OCI-LY1 (cell line): Measurements from ENCODE around the gene UBR4.

ENCODE experiments used
- H2AFZ ChIP-seq: fragments of 200-600 bp; sonication (generic), shearing (Covaris generic); 2 replicates; pipeline ENCODE4 v1.6.0; 2014; ENCODE audit warnings: antibody characterized with exemption, mild to moderate bottlenecking, low read length
- H3F3A ChIP-seq: fragments of 200-600 bp; sonication (generic), shearing (Covaris generic); 2 replicates; pipeline ENCODE4 v1.6.0; 2014; ENCODE audit warnings: mild to moderate bottlenecking, antibody characterized with exemption, low read length, moderate library complexity; ENCODE audit not compliant: insufficient read depth
- H3K27ac ChIP-seq: fragments of 200-600 bp; sonication (generic); 2 replicates; pipeline ENCODE4 v1.5.1; 2014; ENCODE audit warnings: low read length, mixed run types, mild to moderate bottlenecking, low read depth; ENCODE audit not compliant: poor library complexity, severe bottlenecking
- H3K27me3 ChIP-seq: fragments of 200-600 bp; sonication (generic); 2 replicates; pipeline ENCODE4 v1.6.0; 2014; ENCODE audit warnings: antibody characterized with exemption, mild to moderate bottlenecking, low read length, moderate library complexity; ENCODE audit not compliant: insufficient read depth
- H3K36me3 ChIP-seq: fragments of 200-600 bp; sonication (generic); 2 replicates; pipeline ENCODE4 v1.6.1; 2014; ENCODE audit warnings: mild to moderate bottlenecking, antibody characterized with exemption, low read length, moderate library complexity, mixed read lengths; ENCODE audit not compliant: insufficient read depth
- H3K4me1 ChIP-seq: fragments of 200-600 bp; sonication (generic); 2 replicates; pipeline ENCODE4 v1.5.1; 2014; ENCODE audit warnings: mild to moderate bottlenecking, low read length, moderate library complexity; ENCODE audit not compliant: insufficient read depth, severe bottlenecking
- H3K4me2 ChIP-seq: fragments of 200-600 bp; sonication (generic), shearing (Covaris generic); 2 replicates; pipeline ENCODE4 v1.6.1; 2014; ENCODE audit warnings: low read length
- H3K4me3 ChIP-seq: fragments of 200-600 bp; sonication (generic); 2 replicates; pipeline ENCODE4 v1.5.1; 2014; ENCODE audit warnings: low read length, low read depth, mild to moderate bottlenecking, mixed read lengths; ENCODE audit not compliant: poor library complexity, severe bottlenecking
- H3K79me2 ChIP-seq: fragments of 200-600 bp; shearing (Covaris generic); 2 replicates; pipeline ENCODE4 v1.6.1; 2016; ENCODE audit warnings: mixed run types, low read length, mixed read lengths; ENCODE audit not compliant: insufficient read depth
- H3K9ac ChIP-seq: fragments of 200-600 bp; sonication (generic), shearing (Covaris generic); 2 replicates; pipeline ENCODE4 v1.6.1; 2014; ENCODE audit warnings: mild to moderate bottlenecking, low read length, mixed read lengths
- H3K9me2 ChIP-seq: fragments of 200-600 bp; sonication (generic), shearing (Covaris generic); 2 replicates; pipeline ENCODE4 v1.6.1; 2014; ENCODE audit warnings: low read depth, mild to moderate bottlenecking, low read length, mixed read lengths
- H3K9me3 ChIP-seq: fragments of 200-600 bp; shearing (Covaris generic); 2 replicates; pipeline ENCODE4 v1.6.1; 2014; ENCODE audit warnings: low read length, mixed read lengths
- H4K20me1 ChIP-seq: fragments of 200-600 bp; sonication (generic), shearing (Covaris generic); 2 replicates; pipeline ENCODE4 v1.6.0; 2016; ENCODE audit warnings: mild to moderate bottlenecking, low read length; ENCODE audit not compliant: insufficient read depth
- EZH2 ChIP-seq: fragments of 200-600 bp; sonication (generic), shearing (Covaris generic); IDR thresholded peaks from 2 replicates; pipeline ENCODE4 v1.8.0; 2017; ENCODE audit warnings: borderline replicate concordance, mixed run types, mild to moderate bottlenecking, antibody characterized with exemption, low read length, moderate library complexity, mixed read lengths
- TF ChIP-seq, protein P1 (sequence below): fragments of 200-600 bp; sonication (generic), shearing (Covaris generic); IDR thresholded peaks from 2 replicates; pipeline ENCODE4 v1.5.1; 2017; ENCODE audit warnings: mild to moderate bottlenecking, antibody characterized with exemption, low read length, moderate library complexity, mixed read lengths

Gene UBR4

DNA sequence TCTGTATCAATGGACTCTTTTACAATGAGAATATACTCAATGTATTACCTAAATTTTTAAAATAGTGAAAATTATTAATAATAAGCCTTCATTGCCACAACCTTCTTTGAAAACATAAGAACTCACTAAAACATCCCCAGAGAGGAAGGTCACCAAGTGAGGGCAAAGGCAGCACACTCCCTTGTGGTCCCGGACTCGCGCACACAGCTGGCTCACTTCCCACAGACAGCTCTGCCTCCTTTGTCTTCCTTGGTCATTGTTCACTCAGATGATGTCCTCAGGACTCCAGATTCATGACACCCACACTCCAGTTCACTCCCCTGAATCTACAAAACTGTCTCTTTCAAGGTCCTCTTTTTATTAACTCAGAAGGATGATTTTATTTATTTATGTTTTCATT is 19.2 kb upstream of the UBR4 start:
- no peak overlapping the region for H3K27ac ChIP-seq
- H3K79me2 ChIP-seq, result no peaks in the 10 kb centered on the region
- no peaks in the 10 kb centered on the region for H3K9me3 ChIP-seq
- no peaks in the 10 kb centered on the region for H3K9me2 ChIP-seq
- no peaks in the 10 kb centered on the region for H3F3A ChIP-seq
- H2AFZ ChIP-seq, result no peak overlapping the region
- no peak for TF ChIP-seq EZH2
- TF ChIP-seq, protein P1, sequence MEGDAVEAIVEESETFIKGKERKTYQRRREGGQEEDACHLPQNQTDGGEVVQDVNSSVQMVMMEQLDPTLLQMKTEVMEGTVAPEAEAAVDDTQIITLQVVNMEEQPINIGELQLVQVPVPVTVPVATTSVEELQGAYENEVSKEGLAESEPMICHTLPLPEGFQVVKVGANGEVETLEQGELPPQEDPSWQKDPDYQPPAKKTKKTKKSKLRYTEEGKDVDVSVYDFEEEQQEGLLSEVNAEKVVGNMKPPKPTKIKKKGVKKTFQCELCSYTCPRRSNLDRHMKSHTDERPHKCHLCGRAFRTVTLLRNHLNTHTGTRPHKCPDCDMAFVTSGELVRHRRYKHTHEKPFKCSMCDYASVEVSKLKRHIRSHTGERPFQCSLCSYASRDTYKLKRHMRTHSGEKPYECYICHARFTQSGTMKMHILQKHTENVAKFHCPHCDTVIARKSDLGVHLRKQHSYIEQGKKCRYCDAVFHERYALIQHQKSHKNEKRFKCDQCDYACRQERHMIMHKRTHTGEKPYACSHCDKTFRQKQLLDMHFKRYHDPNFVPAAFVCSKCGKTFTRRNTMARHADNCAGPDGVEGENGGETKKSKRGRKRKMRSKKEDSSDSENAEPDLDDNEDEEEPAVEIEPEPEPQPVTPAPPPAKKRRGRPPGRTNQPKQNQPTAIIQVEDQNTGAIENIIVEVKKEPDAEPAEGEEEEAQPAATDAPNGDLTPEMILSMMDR, result no peak
- no peaks in the 10 kb centered on the region for H4K20me1 ChIP-seq
- H3K27me3 ChIP-seq, result no peaks in the 10 kb centered on the region
- H3K9ac ChIP-seq, result no peak overlapping the region
- H3K4me1 ChIP-seq, result no peaks in the 10 kb centered on the region
- no peak overlapping the region for H3K4me2 ChIP-seq
- H3K4me3 ChIP-seq, result no peak overlapping the region
- peaks cover 93% of the 10 kb centered on the region for H3K36me3 ChIP-seq

DNA sequence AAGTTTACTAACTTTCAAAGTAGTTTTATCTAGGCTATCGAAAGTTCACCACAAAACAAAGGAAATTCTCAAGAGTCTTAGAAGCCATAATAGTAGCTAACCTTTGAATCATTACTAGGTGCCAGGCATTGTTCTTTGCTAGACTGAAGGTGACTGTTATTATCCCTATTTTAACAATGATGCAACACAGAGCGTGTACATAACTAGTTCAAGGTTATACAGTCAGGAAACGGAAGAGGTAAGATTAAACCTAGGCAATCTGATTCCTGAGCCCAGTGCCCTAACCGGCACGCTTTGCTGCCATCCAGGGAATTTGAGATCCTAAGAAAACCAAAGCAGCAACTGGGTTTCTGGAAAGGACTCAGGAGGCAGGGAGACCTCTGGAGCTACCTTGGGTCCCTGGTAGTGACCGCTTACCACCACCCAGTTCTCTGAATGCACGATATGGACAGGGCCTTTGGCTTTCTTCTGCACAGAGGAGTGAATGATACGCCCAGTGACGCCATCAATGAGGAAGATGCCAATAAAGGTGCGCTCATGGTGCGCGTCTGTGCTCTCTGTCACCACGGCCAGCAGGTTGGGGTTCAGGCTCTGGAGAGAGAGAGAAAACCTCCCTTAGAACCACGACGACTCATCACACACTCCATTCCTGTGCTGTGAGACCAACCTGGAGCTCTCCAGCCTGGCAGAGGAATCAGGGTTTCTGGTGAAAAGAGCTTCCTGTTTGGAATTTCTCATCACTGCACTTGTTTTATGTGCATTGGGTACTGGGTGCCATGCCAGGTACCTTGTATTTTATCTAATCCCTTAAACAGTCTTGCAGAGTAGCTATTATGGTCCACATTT is 13.1 kb upstream of the UBR4 start:
- no peaks in the 10 kb centered on the region for H4K20me1 ChIP-seq
- H3K27ac ChIP-seq, result no peak overlapping the region
- no peak overlapping the region for H2AFZ ChIP-seq
- H3F3A ChIP-seq, result no peaks in the 10 kb centered on the region
- no peaks in the 10 kb centered on the region for H3K79me2 ChIP-seq
- TF ChIP-seq EZH2, result no peak
- no peaks in the 10 kb centered on the region for H3K4me1 ChIP-seq
- H3K36me3 ChIP-seq, result peaks cover 92% of the 10 kb centered on the region
- no peak overlapping the region for H3K4me2 ChIP-seq
- H3K9me3 ChIP-seq, result no peaks in the 10 kb centered on the region
- no peak overlapping the region for H3K9ac ChIP-seq
- no peak overlapping the region for H3K4me3 ChIP-seq
- H3K27me3 ChIP-seq, result no peaks in the 10 kb centered on the region
- H3K9me2 ChIP-seq, result no peaks in the 10 kb centered on the region

DNA sequence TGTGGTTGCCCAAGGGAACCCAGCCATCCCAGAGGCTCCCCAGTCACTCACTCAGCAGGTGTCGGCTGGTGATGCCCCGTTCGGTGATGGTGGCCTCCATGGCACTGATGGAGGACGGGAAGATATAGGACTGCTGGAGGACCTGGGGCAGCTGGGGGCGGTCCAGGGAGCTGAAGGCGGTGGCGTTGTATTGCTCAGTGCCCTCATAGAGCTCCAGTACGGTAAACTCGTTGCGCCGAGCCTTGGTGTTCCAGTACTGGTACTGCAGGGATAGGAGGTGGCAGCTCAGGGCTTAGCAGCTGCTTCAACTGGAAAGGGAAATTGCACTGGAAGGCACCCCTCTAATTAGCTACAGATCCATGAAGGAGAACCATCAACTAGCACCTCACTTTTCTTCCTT is 12.5 kb upstream of the UBR4 start:
- H3K9me3 ChIP-seq, result no peaks in the 10 kb centered on the region
- H3K4me2 ChIP-seq, result no peak overlapping the region
- H3K9me2 ChIP-seq, result no peaks in the 10 kb centered on the region
- no peak overlapping the region for H3K9ac ChIP-seq
- no peaks in the 10 kb centered on the region for H3K4me1 ChIP-seq
- no peak overlapping the region for H3K27ac ChIP-seq
- peaks cover 97% of the 10 kb centered on the region for H3K36me3 ChIP-seq
- no peak overlapping the region for H2AFZ ChIP-seq
- no peaks in the 10 kb centered on the region for H4K20me1 ChIP-seq
- no peaks in the 10 kb centered on the region for H3K27me3 ChIP-seq
- no peaks in the 10 kb centered on the region for H3K79me2 ChIP-seq
- no peak for TF ChIP-seq EZH2
- TF ChIP-seq, protein P1, result no peak
- no peaks in the 10 kb centered on the region for H3F3A ChIP-seq
- no peak overlapping the region for H3K4me3 ChIP-seq

DNA sequence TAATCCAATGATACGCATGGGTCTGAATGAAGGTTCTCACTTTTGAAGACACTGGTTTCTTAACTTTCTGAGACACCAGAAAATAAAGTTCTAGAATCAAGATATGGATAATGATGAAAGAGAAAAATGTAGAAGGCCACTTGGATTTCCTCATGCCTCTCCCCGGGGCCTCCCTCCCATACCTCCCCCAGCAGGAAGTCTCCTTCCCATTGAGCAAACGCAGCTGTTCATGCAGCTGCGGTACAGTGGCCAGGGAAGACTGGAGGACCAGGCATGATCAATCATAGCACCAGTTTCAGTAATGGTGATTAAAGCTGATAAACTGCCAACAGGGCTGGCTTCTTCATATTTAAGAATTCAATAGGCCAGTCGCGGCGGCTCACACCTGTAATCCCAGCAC is 10.9 kb upstream of the UBR4 start:
- peaks cover 97% of the 10 kb centered on the region for H3K36me3 ChIP-seq

More for the DNA sequence above, 10.9 kb upstream of the UBR4 start:
- TF ChIP-seq EZH2, result no peak
- TF ChIP-seq, protein P1, result no peak
- H3K4me3 ChIP-seq, result no peak overlapping the region
- no peaks in the 10 kb centered on the region for H3K79me2 ChIP-seq
- H3K9me2 ChIP-seq, result no peaks in the 10 kb centered on the region
- H4K20me1 ChIP-seq, result no peaks in the 10 kb centered on the region
- no peaks in the 10 kb centered on the region for H3K4me1 ChIP-seq
- no peak overlapping the region for H3K27ac ChIP-seq
- H2AFZ ChIP-seq, result no peak overlapping the region
- H3F3A ChIP-seq, result no peaks in the 10 kb centered on the region
- no peaks in the 10 kb centered on the region for H3K9me3 ChIP-seq
- no peaks in the 10 kb centered on the region for H3K27me3 ChIP-seq
- H3K4me2 ChIP-seq, result no peak overlapping the region
- no peak overlapping the region for H3K9ac ChIP-seq
